GM21447 (cell line): ENCODE results near the gene SLC46A1.
"Not testable (repeated sequence)": the region's sequence is repeated elsewhere in the genome, so short reads cannot be mapped to it uniquely, and the experiment has no call there.

Source experiments
- ATAC-seq: cut with Tn5 transposase; IDR thresholded peaks from one replicate; pipeline ENCODE4 v1.9.1; 2021; ENCODE audit not compliant: unreplicated experiment

The SLC46A1 gene

GRCh38 chr17:28405632-28406472 lies at the start of gene SLC46A1:
Gene SLC46A1 (minus strand): TSS chr17:28406212. CDS start chr17:28406114, 98 bp downstream.
- peak; percentile 54 for ATAC-seq

- ATAC-seq = no peak
These were observed 43.8 kb upstream of the SLC46A1 start for GRCh38 chr17:28449859-28450258.

- ATAC-seq = no peak
These were observed 41.4 kb upstream of the SLC46A1 start for GRCh38 chr17:28447396-28447760.

- no peak for ATAC-seq
These were observed 40.8 kb upstream of the SLC46A1 start for GRCh38 chr17:28446716-28447395.

GRCh38 chr17:28443901-28444638 lies 38.1 kb upstream of the SLC46A1 start:
- no peak for ATAC-seq

- not testable (repeated sequence) for ATAC-seq
These were observed 28.3 kb upstream of the SLC46A1 start for GRCh38 chr17:28434326-28434725.

GRCh38 chr17:28433721-28434120 lies 27.7 kb upstream of the SLC46A1 start:
- no peak for ATAC-seq

GRCh38 chr17:28427982-28428381 lies 22.0 kb upstream of the SLC46A1 start:
- ATAC-seq = not testable (repeated sequence)

GRCh38 chr17:28427371-28427770 lies 21.4 kb upstream of the SLC46A1 start:
- no peak for ATAC-seq

- ATAC-seq = no peak
These were observed 20.1 kb upstream of the SLC46A1 start for GRCh38 chr17:28426081-28426519.

GRCh38 chr17:28425206-28425605 lies 19.2 kb upstream of the SLC46A1 start:
- ATAC-seq = no peak

GRCh38 chr17:28421787-28422305 lies 15.8 kb upstream of the SLC46A1 start:
- ATAC-seq = no peak

GRCh38 chr17:28416703-28417311 lies 10.8 kb upstream of the SLC46A1 start:
- ATAC-seq = no peak

GRCh38 chr17:28415886-28416285 lies 9.9 kb upstream of the SLC46A1 start:
- no peak for ATAC-seq

GRCh38 chr17:28413804-28414203 lies 7.8 kb upstream of the SLC46A1 start:
- ATAC-seq = no peak

GRCh38 chr17:28412099-28412498 lies 6.1 kb upstream of the SLC46A1 start:
- no peak for ATAC-seq

GRCh38 chr17:28407974-28408306 lies 1.9 kb upstream of the SLC46A1 start:
- ATAC-seq = no peak

GRCh38 chr17:28407130-28407973 lies 1.3 kb upstream of the SLC46A1 start:
- no peak for ATAC-seq

GRCh38 chr17:28406473-28406814 lies 432 bp upstream of the SLC46A1 start:
- no peak for ATAC-seq
